Lung (tissue), 12 donors: ENCODE results near the gene SLC6A6. TPM values are rescaled to one million over a fixed set of nuclear protein-coding genes. Genes with fewer than 3 reads are reported as not detected.

Source experiments
- ATAC-seq: fragments of 200-7000 bp; cut with Tn5 transposase; one replicate; pipeline ENCODE4 v1.9.1; 2020; ENCODE audit warnings: moderate number of reproducible peaks; ENCODE audit not compliant: insufficient read depth, low FRiP score
- DNase-seq, 3 donors: peaks; one replicate each; pipeline ENCODE4 v3.0.0-alpha.2; 2013 to 2017
- H3K27ac ChIP-seq, 2 donors: one replicate each; pipeline ENCODE4 v1.5.1; 2013; ENCODE audit warnings: mild to moderate bottlenecking in 2 of 2, moderate library complexity in 2 of 2, control low read depth in 1 of 2, inconsistent platforms in 1 of 2, low read depth in 1 of 2, low read length in 1 of 2
- H3K27me3 ChIP-seq, 3 donors: one replicate each; pipeline ENCODE4 v1.5.1; 2013; ENCODE audit warnings: low read length in 2 of 3; ENCODE audit not compliant: control insufficient read depth in 3 of 3, insufficient read depth in 3 of 3
- H3K36me3 ChIP-seq, 4 donors: one replicate each; pipeline ENCODE4 v1.5.1; 2013; ENCODE audit warnings: low read length in 4 of 4, mild to moderate bottlenecking in 1 of 4, moderate library complexity in 1 of 4; ENCODE audit not compliant: control insufficient read depth in 4 of 4, insufficient read depth in 4 of 4
- H3K4me1 ChIP-seq, 5 donors: one replicate each; pipeline ENCODE4 v1.5.1; 2013; ENCODE audit warnings: low read length in 5 of 5, mild to moderate bottlenecking in 2 of 5, moderate library complexity in 1 of 5; ENCODE audit not compliant: control insufficient read depth in 5 of 5, insufficient read depth in 5 of 5
- H3K4me3 ChIP-seq: one replicate; pipeline ENCODE4 v1.5.1; 2013; ENCODE audit warnings: mild to moderate bottlenecking, control low read depth, moderate library complexity
- H3K9ac ChIP-seq, 2 donors: one replicate each; pipeline ENCODE4 v1.5.1; 2013; ENCODE audit warnings: low read length in 2 of 2, control low read depth in 1 of 2; ENCODE audit not compliant: insufficient read depth in 1 of 2
- H3K9me3 ChIP-seq, 4 donors: one replicate each; pipeline ENCODE4 v1.5.1; 2013; ENCODE audit warnings: low read length in 3 of 4, mild to moderate bottlenecking in 1 of 4, moderate library complexity in 1 of 4; ENCODE audit not compliant: control insufficient read depth in 4 of 4, insufficient read depth in 3 of 4
- WGBS, 2 donors: extraction: QIAGEN DNeasy Blood & Tissue Kit; methylation state at CpG; one replicate each; pipeline ENCODE4 v1.1.7; 2013; 5-methylcytosine and 5-hydroxymethylcytosine counted together
- polyA plus RNA-seq, 2 donors: library from polyadenylated mRNA; stranded (reverse); fragments of 200-250 nt; gene quantifications; one replicate each; pipeline ENCODE4 v1.2.1, GENCODE V29; 2013
- total RNA-seq, 2 donors: library from RNA; depleted of rRNA in 1 of 2; stranded (reverse); fragments of >200 nt in 1 of 2; gene quantifications; one replicate each; pipeline ENCODE4 v1.2.1, GENCODE V29; 2014 to 2021
- TF ChIP-seq, protein P1 (sequence below): IDR thresholded peaks from 2 replicates; pipeline ENCODE4 v1.5.1; 2012; ENCODE audit warnings: mild to moderate bottlenecking; ENCODE audit errors: control extremely low read depth, extremely low read depth
- donor health status: control.
- donor health status: control.
- donor health status: Bipolar disorder and iron deficiency.
- donor health status: healthy.
- donor health status: DM: yes; HTN: yes; CAD: no.

Gene SLC6A6
- total and polyA plus RNA-seq, 4 donors, result 16.1 to 96.3 (median 57.4) TPM

GRCh38 chr3:14518432-14518802 lies 116.0 kb downstream of the SLC6A6 start:
- DNase-seq, result peak in 1 of 3 donors; percentile 9
- Histone ChIP-seq H3K27me3 (no peaks in the 10 kb centered on the region), H3K27ac (no peak overlapping the region), H3K4me3 (no peak overlapping the region), H3K4me1 (no peaks in the 10 kb centered on the region), H3K36me3 (no peaks in the 10 kb centered on the region), H3K9me3 (no peaks in the 10 kb centered on the region), H3K9ac (no peak overlapping the region)
- ATAC-seq, result no peak
- TF ChIP-seq, protein P1, sequence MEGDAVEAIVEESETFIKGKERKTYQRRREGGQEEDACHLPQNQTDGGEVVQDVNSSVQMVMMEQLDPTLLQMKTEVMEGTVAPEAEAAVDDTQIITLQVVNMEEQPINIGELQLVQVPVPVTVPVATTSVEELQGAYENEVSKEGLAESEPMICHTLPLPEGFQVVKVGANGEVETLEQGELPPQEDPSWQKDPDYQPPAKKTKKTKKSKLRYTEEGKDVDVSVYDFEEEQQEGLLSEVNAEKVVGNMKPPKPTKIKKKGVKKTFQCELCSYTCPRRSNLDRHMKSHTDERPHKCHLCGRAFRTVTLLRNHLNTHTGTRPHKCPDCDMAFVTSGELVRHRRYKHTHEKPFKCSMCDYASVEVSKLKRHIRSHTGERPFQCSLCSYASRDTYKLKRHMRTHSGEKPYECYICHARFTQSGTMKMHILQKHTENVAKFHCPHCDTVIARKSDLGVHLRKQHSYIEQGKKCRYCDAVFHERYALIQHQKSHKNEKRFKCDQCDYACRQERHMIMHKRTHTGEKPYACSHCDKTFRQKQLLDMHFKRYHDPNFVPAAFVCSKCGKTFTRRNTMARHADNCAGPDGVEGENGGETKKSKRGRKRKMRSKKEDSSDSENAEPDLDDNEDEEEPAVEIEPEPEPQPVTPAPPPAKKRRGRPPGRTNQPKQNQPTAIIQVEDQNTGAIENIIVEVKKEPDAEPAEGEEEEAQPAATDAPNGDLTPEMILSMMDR, result no peak
- 79 to 84% methylated on average over 7 of the region's 7 CpGs for WGBS, 2 donors

DNA sequence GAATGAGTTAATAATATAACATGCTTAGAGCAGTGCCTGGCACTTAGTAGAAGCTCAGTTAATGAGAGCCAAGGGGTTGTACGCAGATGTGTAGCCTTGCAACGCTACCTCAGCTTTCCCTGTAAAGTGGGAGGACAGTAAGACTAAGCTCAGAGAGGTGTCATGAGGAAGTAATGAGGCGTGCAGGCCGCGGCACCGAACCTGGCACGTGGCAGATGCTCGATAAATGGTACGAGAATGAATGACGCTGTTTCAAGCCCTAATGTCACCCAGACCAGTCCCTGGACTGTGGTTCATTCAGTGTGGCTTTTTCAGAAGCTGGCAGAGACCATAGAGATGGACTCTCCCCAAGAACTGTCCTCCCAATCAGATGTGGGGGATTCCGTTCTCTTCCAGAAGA lies 116.5 kb downstream of the SLC6A6 start:
- DNase-seq, result peak in 1 of 3 donors; percentile 6
- 92 to 93% methylated on average over 11 of the region's 11 CpGs for WGBS, 2 donors

DNA sequence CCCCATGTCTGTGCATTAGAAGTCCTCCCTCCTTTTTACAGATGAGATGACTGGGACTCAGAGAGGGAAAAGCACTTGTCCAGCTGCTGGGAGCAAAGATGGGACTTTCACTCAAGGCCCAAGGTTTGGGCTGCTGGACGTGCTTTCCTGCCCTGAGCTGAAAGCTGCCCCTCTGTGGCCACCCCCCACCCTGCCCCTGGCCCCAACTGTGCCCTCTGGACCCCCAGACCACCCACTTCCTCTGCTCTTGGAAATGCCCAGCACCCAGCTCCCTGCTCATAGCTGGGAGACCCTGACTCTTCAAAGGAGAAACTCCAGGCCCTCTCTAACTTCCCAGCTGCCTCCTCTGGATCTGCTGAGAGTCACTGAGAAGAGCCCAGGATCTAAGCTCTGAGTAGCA lies 117.0 kb downstream of the SLC6A6 start:
- no peak overlapping the region for H3K27ac ChIP-seq
- no peak for ATAC-seq
- peak in 1 of 3 donors; percentile 6 for DNase-seq
- no peaks in the 10 kb centered on the region for H3K9me3 ChIP-seq
- H3K9ac ChIP-seq, result no peak overlapping the region
- no peak overlapping the region for H3K4me3 ChIP-seq
- 58 to 64% methylated on average over 1 of the region's 1 CpG for WGBS, 2 donors
- H3K4me1 ChIP-seq, result no peaks in the 10 kb centered on the region
- TF ChIP-seq, protein P1, result no peak
- no peaks in the 10 kb centered on the region for H3K36me3 ChIP-seq
- H3K27me3 ChIP-seq, result no peaks in the 10 kb centered on the region

More for the DNA sequence above, 116.5 kb downstream of the SLC6A6 start:
- Histone ChIP-seq H3K27ac (no peak overlapping the region), H3K4me1 (no peaks in the 10 kb centered on the region), H3K4me3 (no peak overlapping the region), H3K27me3 (no peaks in the 10 kb centered on the region), H3K9me3 (no peaks in the 10 kb centered on the region), H3K9ac (no peak overlapping the region), H3K36me3 (no peaks in the 10 kb centered on the region)
- TF ChIP-seq, protein P1, result no peak
- no peak for ATAC-seq

DNA sequence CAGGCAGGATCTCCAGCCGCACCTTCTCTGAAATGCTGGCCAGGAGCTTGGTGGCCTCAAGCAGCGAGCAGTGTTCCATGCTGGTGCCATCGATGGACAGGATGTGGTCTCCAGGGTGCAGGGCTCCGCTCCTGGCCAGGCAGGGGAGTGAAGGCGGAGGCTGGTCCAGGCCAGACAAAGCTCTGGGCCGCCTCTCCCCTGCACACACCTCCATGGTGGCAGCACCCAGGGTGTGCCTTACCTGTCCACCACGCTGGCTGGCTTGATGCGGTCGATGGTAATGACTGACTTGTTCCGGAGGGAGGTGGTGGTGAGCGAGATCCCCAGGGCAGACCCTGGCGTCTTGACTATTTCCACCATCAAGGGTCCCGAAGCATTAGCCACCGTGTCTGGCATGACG lies 117.7 kb downstream of the SLC6A6 start:
- Histone ChIP-seq H3K9ac (no peak overlapping the region), H3K36me3 (no peaks in the 10 kb centered on the region), H3K4me3 (no peak overlapping the region), H3K27ac (no peak overlapping the region), H3K4me1 (no peaks in the 10 kb centered on the region), H3K27me3 (no peaks in the 10 kb centered on the region), H3K9me3 (no peaks in the 10 kb centered on the region)
- WGBS, 2 donors, result 83 to 91% methylated on average over 15 of the region's 15 CpGs
- DNase-seq, result peak in 1 of 3 donors; percentile 7
- no peak for ATAC-seq
- TF ChIP-seq, protein P1, result no peak
